ENCODE results near the gene ARHGEF4. TPM values are rescaled to one million over a fixed set of nuclear protein-coding genes. Genes with fewer than 3 reads are reported as not detected.
A peak's percentile ranks its signal among the peaks of the same experiment; 100 is the strongest.

ARHGEF4 gene
- polyA plus RNA-seq, 3 donors = 0.05 TPM; not detected in 2

DNA sequence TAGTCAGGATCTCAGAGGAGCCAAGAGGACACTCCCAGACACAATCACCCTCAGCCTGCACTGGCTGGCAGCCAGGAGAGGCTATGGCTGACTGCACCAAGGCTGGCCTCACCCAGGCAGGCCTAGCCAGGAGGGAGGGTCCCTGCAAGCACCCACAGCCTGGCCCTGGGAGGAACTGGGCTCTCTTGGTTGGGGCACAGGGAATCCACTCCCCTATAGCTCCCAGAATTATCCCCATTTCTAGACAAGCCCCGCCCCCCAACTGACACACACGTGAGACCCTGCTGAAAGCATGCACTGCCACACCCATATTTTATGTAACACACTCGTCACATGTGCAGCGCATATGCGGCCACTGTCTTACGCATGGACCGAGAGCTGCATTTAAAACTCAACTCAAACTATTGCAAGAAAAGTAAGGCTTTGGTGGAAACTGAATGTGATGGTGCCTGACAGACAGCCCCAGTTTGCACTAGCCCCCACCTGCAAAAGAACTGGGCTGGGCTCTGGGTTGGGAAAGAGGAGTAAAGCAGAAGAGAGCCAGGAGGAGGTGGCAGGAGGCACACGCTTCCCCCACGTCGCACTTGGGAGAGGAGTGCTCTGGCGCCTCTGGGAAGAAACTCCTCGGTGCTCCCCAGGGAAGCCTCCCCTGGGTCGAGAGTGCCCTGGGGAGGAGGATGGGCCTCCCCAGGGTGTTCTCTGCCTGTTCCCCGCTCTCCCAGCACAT, 28.9 kb upstream of the ARHGEF4 start:
- Histone ChIP-seq H3K4me2 (replicated peaks; ENCODE audit: extremely low read depth, low read length, poor library complexity, severe bottlenecking) (no peak overlapping the region), H3K27ac (ENCODE audit: low read depth in 1 of 2, low read length in 2 of 2) (no peak overlapping the region), H3K36me3 (replicated peaks in 1 of 2; ENCODE audit: control insufficient read depth in 1 of 2, insufficient read depth in 2 of 2, low read length in 2 of 2) (no peaks in the 10 kb centered on the region), H3K4me1 (ENCODE audit: control insufficient read depth in 1 of 2, insufficient read depth in 2 of 2, low read length in 2 of 2) (no peaks in the 10 kb centered on the region), H3K27me3 (ENCODE audit: control insufficient read depth in 2 of 2, insufficient read depth in 2 of 2, low read length in 2 of 2) (no peaks in the 10 kb centered on the region), H2AFZ (ENCODE audit: insufficient read depth, low read depth, low read length, poor library complexity, severe bottlenecking) (no peak overlapping the region), H3K9me3 (replicated peaks in 1 of 2; ENCODE audit: control insufficient read depth in 1 of 2, insufficient read depth in 1 of 2, low read length in 2 of 2) (no peaks in the 10 kb centered on the region), H3K4me3 (replicated peaks in 1 of 3; ENCODE audit: low read depth in 2 of 3, low read length in 3 of 3) (no peak overlapping the region), H3K79me2 (ENCODE audit: insufficient read depth, low read length) (no peaks in the 10 kb centered on the region), H3K9ac (ENCODE audit: insufficient read depth, low read length, poor library complexity, severe bottlenecking) (no peak overlapping the region), H4K20me1 (ENCODE audit: insufficient read depth, low read length) (no peaks in the 10 kb centered on the region)
- Mint-ChIP-seq H3K27ac (peak overlapping the region in 1 of 7 donors; percentile 29), H3K9me3 (peaks cover 0 to 10% (median 3%) of the 10 kb centered on the region in 7 donors), H3K36me3 (no peaks in the 10 kb centered on the region), H3K27me3 (ENCODE audit: low read depth in 3 of 3) (peaks cover 7 to 24% (median 18%) of the 10 kb centered on the region in 3 donors), H3K4me1 (no peaks in the 10 kb centered on the region), H3K4me3 (no peak overlapping the region)
- 52% methylated on average over 6 of the region's 14 CpGs for WGBS (ENCODE audit: insufficient coverage)
- intact Hi-C loops (cut with micrococcal nuclease) = no loop called here
- TF ChIP-seq, protein P1, sequence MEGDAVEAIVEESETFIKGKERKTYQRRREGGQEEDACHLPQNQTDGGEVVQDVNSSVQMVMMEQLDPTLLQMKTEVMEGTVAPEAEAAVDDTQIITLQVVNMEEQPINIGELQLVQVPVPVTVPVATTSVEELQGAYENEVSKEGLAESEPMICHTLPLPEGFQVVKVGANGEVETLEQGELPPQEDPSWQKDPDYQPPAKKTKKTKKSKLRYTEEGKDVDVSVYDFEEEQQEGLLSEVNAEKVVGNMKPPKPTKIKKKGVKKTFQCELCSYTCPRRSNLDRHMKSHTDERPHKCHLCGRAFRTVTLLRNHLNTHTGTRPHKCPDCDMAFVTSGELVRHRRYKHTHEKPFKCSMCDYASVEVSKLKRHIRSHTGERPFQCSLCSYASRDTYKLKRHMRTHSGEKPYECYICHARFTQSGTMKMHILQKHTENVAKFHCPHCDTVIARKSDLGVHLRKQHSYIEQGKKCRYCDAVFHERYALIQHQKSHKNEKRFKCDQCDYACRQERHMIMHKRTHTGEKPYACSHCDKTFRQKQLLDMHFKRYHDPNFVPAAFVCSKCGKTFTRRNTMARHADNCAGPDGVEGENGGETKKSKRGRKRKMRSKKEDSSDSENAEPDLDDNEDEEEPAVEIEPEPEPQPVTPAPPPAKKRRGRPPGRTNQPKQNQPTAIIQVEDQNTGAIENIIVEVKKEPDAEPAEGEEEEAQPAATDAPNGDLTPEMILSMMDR (IDR thresholded peaks at IDR 0.05) = no peak
- no peak for DNase-seq

DNA sequence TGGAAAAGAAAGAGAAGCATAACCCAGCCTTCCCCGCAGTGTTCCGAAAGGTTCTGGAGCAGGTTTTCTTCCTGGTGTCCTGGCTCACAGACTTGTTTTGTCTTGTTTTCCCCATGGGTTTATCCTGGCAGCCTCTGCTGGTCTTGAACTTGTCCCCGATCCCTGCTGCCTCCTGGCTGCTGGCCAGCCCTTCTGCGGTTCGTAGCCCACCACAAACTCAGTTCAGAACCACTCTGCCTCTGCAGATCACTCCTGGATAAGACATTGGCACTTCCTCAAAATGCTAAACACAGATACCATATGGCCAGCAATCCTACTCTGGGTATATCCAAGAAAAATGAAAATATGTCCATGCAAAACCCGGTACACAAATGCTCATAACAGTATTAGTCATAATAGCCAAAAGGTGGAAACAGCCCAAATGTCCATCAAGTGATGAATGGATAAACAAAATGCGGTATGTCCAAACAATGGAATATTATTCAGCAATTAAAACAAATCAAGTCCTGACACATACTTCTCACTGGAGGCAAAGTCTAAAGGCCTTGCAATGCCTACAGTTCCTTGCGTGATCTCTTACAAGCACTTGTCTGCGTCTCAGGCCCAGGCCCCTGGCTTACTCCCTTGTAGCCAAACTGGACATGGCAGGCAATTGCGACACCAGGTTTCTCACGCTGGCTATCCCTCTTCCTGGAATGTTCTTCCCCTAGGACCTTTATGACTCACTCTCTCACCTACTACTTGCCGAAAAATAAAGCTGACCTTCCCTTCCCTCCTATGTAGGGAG, 28.0 kb upstream of the ARHGEF4 start:
- Mint-ChIP-seq H3K36me3 (no peaks in the 10 kb centered on the region), H3K9me3 (peaks cover 0 to 11% (median 3%) of the 10 kb centered on the region in 7 donors), H3K4me1 (no peaks in the 10 kb centered on the region), H3K4me3 (no peak overlapping the region), H3K27me3 (ENCODE audit: low read depth in 3 of 3) (peaks cover 7 to 24% (median 18%) of the 10 kb centered on the region in 3 donors), H3K27ac (no peak overlapping the region)
- Histone ChIP-seq H3K27me3 (ENCODE audit: control insufficient read depth in 2 of 2, insufficient read depth in 2 of 2, low read length in 2 of 2) (no peaks in the 10 kb centered on the region), H3K36me3 (replicated peaks in 1 of 2; ENCODE audit: control insufficient read depth in 1 of 2, insufficient read depth in 2 of 2, low read length in 2 of 2) (no peaks in the 10 kb centered on the region), H3K4me3 (replicated peaks in 1 of 3; ENCODE audit: low read depth in 2 of 3, low read length in 3 of 3) (no peak overlapping the region), H3K79me2 (ENCODE audit: insufficient read depth, low read length) (no peaks in the 10 kb centered on the region), H3K4me1 (ENCODE audit: control insufficient read depth in 1 of 2, insufficient read depth in 2 of 2, low read length in 2 of 2) (no peaks in the 10 kb centered on the region), H3K9ac (ENCODE audit: insufficient read depth, low read length, poor library complexity, severe bottlenecking) (no peak overlapping the region), H4K20me1 (ENCODE audit: insufficient read depth, low read length) (no peaks in the 10 kb centered on the region), H3K4me2 (replicated peaks; ENCODE audit: extremely low read depth, low read length, poor library complexity, severe bottlenecking) (no peak overlapping the region), H3K27ac (ENCODE audit: low read depth in 1 of 2, low read length in 2 of 2) (no peak overlapping the region), H3K9me3 (replicated peaks in 1 of 2; ENCODE audit: control insufficient read depth in 1 of 2, insufficient read depth in 1 of 2, low read length in 2 of 2) (no peaks in the 10 kb centered on the region), H2AFZ (ENCODE audit: insufficient read depth, low read depth, low read length, poor library complexity, severe bottlenecking) (no peak overlapping the region)
- 63% methylated on average over 10 of the region's 12 CpGs for WGBS (ENCODE audit: insufficient coverage)
- intact Hi-C loops (cut with micrococcal nuclease) = no loop called here
- TF ChIP-seq, protein P1 (IDR thresholded peaks at IDR 0.05) = no peak
- DNase-seq = no peak

Measured in CD14-positive monocyte (primary cell).